Stimulated activated naive CD4-positive, alpha-beta T cell (primary cell): ENCODE measurements around the gene DCUN1D1.

ENCODE experiments used
- DNase-seq, 6 experiments: peaks; one replicate each; lab custom pipeline; 2025; lab: John Stamatoyannopoulos, UW

Gene DCUN1D1

GRCh38 chr3:182892226-182892625 lies 88.1 kb downstream of the DCUN1D1 start:
- no peak for DNase-seq

- DNase-seq: no peak
Observed at GRCh38 chr3:182891364-182891763, 89.0 kb downstream of the DCUN1D1 start.

- no peak for DNase-seq
Observed at GRCh38 chr3:182889948-182890629, 90.2 kb downstream of the DCUN1D1 start.
